A673 (cell line): ENCODE results near the gene LIX1L. TPM values are rescaled to one million over a fixed set of nuclear protein-coding genes. Genes with fewer than 3 reads are reported as not detected.

Experiments used
- BruUV-seq: library from RNA; stranded (reverse); fragments of 400-500 nt; replicated peaks from 2 replicates; lab custom pipeline; 2021; lab: Mats Ljungman, UMichigan
- CTCF ChIA-PET: fragments of 300-600 bp; sonication (Branson Sonifier 250); formaldehyde crosslinking; loops from one replicate; lab custom pipeline; 2022; ENCODE audit warnings: antibody characterized with exemption; lab: Charles Lee
- POLR2A ChIA-PET: fragments of 300-600 bp; sonication (Branson Sonifier 250); formaldehyde crosslinking; loops from one replicate; lab custom pipeline; 2022; ENCODE audit warnings: antibody characterized with exemption; ENCODE audit not compliant: low non-redundant PET; lab: Charles Lee
- DNase-seq: peaks from one replicate; pipeline ENCODE4 v3.0.0-alpha.2; 2015; ENCODE audit warnings: low spot score
- H3K27ac ChIP-seq: fragments of 200-600 bp; sonication (generic); 2 replicates; pipeline ENCODE4 v1.5.1; 2016; ENCODE audit warnings: mixed run types, low read depth, mild to moderate bottlenecking, mixed read lengths, antibody characterized with exemption, low read length; ENCODE audit not compliant: poor library complexity, severe bottlenecking
- H3K27me3 ChIP-seq: fragments of 200-600 bp; sonication (generic); replicated peaks from 2 replicates; pipeline ENCODE4 v1.6.1; 2017; ENCODE audit warnings: mixed run types, low read depth, mild to moderate bottlenecking, mixed read lengths, antibody characterized with exemption, low read length; ENCODE audit not compliant: insufficient read depth, poor library complexity
- H3K36me3 ChIP-seq: fragments of 200-600 bp; sonication (generic); 2 replicates; pipeline ENCODE4 v1.6.1; 2016; ENCODE audit warnings: mixed run types, mild to moderate bottlenecking, mixed read lengths, antibody characterized with exemption, low read length; ENCODE audit not compliant: insufficient read depth, poor library complexity, severe bottlenecking
- H3K4me1 ChIP-seq: fragments of 200-600 bp; sonication (generic); 2 replicates; pipeline ENCODE4 v1.6.1; 2017; ENCODE audit warnings: mixed run types, mild to moderate bottlenecking, mixed read lengths, antibody characterized with exemption, low read length; ENCODE audit not compliant: insufficient read depth, poor library complexity, severe bottlenecking
- H3K4me3 ChIP-seq: fragments of 200-600 bp; sonication (generic); 2 replicates; pipeline ENCODE4 v1.5.1; 2016; ENCODE audit warnings: low read depth, mixed run types, mild to moderate bottlenecking, mixed read lengths, low read length; ENCODE audit not compliant: poor library complexity, severe bottlenecking
- H3K9me3 ChIP-seq: fragments of 200-600 bp; sonication (generic); 2 replicates; pipeline ENCODE4 v1.6.1; 2016; ENCODE audit warnings: mixed run types, low read depth, mild to moderate bottlenecking, mixed read lengths, antibody characterized with exemption, low read length; ENCODE audit not compliant: poor library complexity, severe bottlenecking
- EZH2 ChIP-seq: fragments of 200-600 bp; sonication (generic); IDR thresholded peaks from 2 replicates; pipeline ENCODE4 v1.6.1; 2017; ENCODE audit warnings: borderline replicate concordance, low read depth, mild to moderate bottlenecking, mixed read lengths, antibody characterized with exemption, low read length; ENCODE audit not compliant: poor library complexity, severe bottlenecking
- intact Hi-C: fragments of 100-400 bp; cut with micrococcal nuclease; formaldehyde crosslinking; loops from one replicate; pipeline ENCODE4 v1.10.0; 2022; ENCODE audit not compliant: unreplicated experiment
- total RNA-seq: library from RNA; stranded (reverse); gene quantifications from 2 replicates; pipeline ENCODE4 v1.2.3, GENCODE V29; 2021
- TF ChIP-seq, protein P1 (sequence below): fragments of 300-800, 200-600 bp; sonication (generic); conservative IDR thresholded peaks from 2 replicates; pipeline ENCODE4 v1.5.1; 2017; ENCODE audit warnings: low read depth, mild to moderate bottlenecking, antibody characterized with exemption, low read length, moderate library complexity, mixed read lengths

LIX1L gene
- total RNA-seq, 1 experiment from 2014 or later, result 40.1 TPM

DNA sequence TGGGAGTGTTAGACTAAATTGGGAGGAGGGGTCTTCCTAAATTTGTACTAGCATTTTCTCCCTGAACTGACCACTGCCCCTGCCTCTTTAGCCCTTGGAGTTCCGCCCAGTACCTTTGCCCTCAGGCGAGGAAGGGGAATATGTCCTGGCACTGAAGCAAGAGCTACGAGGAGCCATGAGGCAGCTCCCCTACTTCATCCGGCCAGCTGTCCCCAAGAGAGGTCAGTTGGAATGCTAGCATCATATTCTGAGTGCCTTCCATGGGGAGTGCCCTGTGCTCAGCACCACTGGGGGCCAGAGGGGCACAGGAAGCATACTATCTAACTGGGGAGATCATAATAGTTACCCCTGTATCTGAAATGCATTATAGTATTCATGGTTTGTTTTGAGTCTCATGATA is 17.4 kb upstream of the LIX1L start:
- Histone ChIP-seq H3K27me3 (no peaks in the 10 kb centered on the region), H3K36me3 (no peaks in the 10 kb centered on the region), H3K4me1 (peaks cover 24% of the 10 kb centered on the region), H3K9me3 (no peaks in the 10 kb centered on the region), H3K27ac (no peak overlapping the region), H3K4me3 (no peak overlapping the region)
- ChIA-PET CTCF (no interaction called here), POLR2A (no interaction called here)
- BruUV-seq, result no TSS peak
- no peak for TF ChIP-seq EZH2
- TF ChIP-seq, protein P1, sequence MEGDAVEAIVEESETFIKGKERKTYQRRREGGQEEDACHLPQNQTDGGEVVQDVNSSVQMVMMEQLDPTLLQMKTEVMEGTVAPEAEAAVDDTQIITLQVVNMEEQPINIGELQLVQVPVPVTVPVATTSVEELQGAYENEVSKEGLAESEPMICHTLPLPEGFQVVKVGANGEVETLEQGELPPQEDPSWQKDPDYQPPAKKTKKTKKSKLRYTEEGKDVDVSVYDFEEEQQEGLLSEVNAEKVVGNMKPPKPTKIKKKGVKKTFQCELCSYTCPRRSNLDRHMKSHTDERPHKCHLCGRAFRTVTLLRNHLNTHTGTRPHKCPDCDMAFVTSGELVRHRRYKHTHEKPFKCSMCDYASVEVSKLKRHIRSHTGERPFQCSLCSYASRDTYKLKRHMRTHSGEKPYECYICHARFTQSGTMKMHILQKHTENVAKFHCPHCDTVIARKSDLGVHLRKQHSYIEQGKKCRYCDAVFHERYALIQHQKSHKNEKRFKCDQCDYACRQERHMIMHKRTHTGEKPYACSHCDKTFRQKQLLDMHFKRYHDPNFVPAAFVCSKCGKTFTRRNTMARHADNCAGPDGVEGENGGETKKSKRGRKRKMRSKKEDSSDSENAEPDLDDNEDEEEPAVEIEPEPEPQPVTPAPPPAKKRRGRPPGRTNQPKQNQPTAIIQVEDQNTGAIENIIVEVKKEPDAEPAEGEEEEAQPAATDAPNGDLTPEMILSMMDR, result no peak
- no peak for DNase-seq
- intact Hi-C loops, result loop anchor here (5.0 kb wide), 1 partner anchor 128 kb away; the partner anchor contains the start of gene NUDT17

DNA sequence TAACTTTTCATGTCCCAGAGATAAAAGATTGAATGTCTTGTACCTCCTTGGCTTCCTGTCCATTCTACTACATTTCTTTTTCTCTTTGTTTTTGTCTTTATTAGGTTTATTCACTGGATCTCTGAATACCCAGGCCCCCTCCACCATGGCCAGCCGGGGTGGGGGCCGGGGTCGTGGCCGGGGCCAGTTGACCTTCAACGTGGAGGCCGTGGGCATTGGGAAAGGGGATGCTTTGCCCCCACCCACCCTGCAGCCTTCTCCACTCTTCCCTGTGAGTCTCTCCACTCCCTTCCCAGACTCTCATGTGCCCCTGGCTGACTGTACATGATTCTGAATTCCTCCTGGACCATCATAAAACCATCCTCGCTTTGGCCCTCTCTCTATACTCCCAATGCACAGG is 16.9 kb upstream of the LIX1L start:
- H3K4me3 ChIP-seq, result no peak overlapping the region
- no peak for DNase-seq
- H3K4me1 ChIP-seq, result peaks cover 19% of the 10 kb centered on the region
- no peak for TF ChIP-seq EZH2
- TF ChIP-seq, protein P1, result no peak
- no TSS peak for BruUV-seq
- no peak overlapping the region for H3K27ac ChIP-seq
- intact Hi-C loops, result loop anchor here (5.0 kb wide), 1 partner anchor 127 kb away; the partner anchor contains the start of gene NUDT17
- no peaks in the 10 kb centered on the region for H3K27me3 ChIP-seq
- no peaks in the 10 kb centered on the region for H3K36me3 ChIP-seq
- POLR2A ChIA-PET, result no interaction called here
- H3K9me3 ChIP-seq, result no peaks in the 10 kb centered on the region
- CTCF ChIA-PET, result no interaction called here

DNA sequence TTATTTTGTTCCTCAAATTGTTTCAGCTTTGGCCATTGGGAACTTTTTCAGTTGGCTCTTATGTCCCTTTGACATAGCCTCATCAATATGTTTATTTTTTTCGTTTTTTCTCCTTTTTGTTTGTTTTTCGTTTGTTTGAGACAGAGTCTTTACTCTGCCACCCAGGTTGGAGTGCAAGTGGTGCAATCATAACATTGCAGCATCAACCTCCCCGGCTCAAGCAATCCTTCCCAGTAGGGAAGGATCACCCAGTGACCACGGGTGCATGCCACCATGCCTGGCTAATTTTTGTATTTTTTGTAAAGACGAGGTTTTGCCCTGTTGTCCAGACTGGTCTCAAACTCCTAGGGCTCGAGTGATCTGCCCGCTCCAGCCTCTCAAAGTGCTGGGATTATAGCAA is 14.8 kb upstream of the LIX1L start:
- POLR2A ChIA-PET, result no interaction called here
- no peaks in the 10 kb centered on the region for H3K36me3 ChIP-seq
- DNase-seq, result no peak
- H3K27ac ChIP-seq, result no peak overlapping the region
- no peak overlapping the region for H3K4me3 ChIP-seq
- CTCF ChIA-PET, result no interaction called here
- no TSS peak for BruUV-seq
- no peaks in the 10 kb centered on the region for H3K27me3 ChIP-seq
- intact Hi-C loops, result no loop called here
- peaks cover 1% of the 10 kb centered on the region for H3K4me1 ChIP-seq
- no peak for TF ChIP-seq EZH2
- TF ChIP-seq, protein P1, result no peak
- peaks cover 1% of the 10 kb centered on the region for H3K9me3 ChIP-seq
